SHP77 treated with DMSO at 0.1 percent for 48 hours (cell line): ENCODE data around the gene NAE1.
"Not testable (repeated sequence)": the region's sequence is repeated elsewhere in the genome, so short reads cannot be mapped to it uniquely, and the experiment has no call there.

Source experiments
- DNase-seq: peaks from one replicate; lab custom pipeline; 2025; lab: John Stamatoyannopoulos, UW

Gene NAE1

DNA sequence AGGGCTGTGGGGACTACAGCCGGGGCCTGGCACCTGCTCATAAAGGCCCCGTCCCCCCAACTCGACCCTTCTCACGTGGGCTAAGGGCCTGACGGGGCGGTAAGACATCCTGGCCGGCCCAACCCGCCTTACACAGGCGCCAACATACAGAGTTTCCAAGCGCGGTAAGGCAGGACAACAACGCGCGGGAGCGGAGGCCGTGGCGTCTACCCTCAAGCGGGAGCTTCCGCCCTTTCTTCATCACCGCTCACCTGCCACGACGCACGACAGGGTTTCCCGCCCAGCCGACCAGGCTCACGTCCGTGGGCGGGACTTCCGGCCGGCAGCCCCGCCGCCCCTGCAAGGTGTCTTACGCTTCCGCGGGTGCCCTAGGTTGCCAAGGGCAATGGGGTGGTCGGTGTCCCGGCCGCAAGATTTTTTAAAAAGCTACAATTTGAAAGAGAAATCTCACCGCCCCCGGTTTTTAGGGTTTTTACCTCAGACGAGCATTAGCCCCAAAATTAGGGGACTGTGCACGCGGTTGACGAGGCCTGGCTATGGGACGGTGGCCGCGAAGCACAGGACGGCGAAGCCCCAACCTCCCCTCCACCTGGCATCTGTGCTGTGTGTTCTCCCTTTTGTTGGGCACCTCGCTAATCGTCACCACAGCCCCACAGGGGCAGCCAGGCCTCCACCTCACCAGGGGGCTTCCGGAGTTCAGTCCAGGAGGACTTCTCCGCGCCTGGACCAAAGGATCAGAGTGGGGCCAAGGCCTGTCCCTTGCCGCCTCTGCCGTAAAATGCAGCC is 29.3 kb downstream of the NAE1 start, which contains the start of gene TERB1:
TSS of gene TERB1 (minus strand) at position 265 of the 786 bp plus-strand sequence. CDS start 4,786 bp downstream, outside the sequence.
- no peak for DNase-seq

GRCh38 chr16:66800856-66801255 is 29.9 kb downstream of the NAE1 start:
- DNase-seq = no peak

- no peak for DNase-seq
These were observed 32.6 kb downstream of the NAE1 start for GRCh38 chr16:66798161-66798560.

GRCh38 chr16:66793984-66794383 is 36.8 kb downstream of the NAE1 start:
- DNase-seq = not testable (repeated sequence)

GRCh38 chr16:66790130-66790733 is 40.5 kb downstream of the NAE1 start:
- no peak for DNase-seq

DNA sequence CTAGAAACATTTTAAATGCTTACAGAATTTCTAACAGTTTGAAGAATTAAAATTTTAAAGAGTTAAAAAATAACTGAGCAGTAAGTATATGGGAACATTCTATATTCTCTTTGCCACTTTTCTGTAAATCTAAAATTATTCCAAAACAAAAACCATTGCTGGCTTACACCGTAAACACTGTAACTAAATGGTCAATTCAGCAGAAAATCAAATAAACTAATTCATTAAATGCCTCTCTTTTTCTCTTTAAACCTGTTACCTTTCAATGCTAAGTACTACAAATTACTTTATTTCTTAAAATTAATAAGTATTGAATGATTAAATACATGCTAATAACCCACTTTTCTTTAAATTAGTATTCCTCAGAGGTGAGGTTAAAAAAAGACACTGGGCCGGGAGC is 43.3 kb downstream of the NAE1 start:
- DNase-seq = no peak

GRCh38 chr16:66786551-66786950 is 44.2 kb downstream of the NAE1 start:
- DNase-seq = no peak

- no peak for DNase-seq
These were observed 54.3 kb downstream of the NAE1 start for GRCh38 chr16:66776457-66776856.

DNA sequence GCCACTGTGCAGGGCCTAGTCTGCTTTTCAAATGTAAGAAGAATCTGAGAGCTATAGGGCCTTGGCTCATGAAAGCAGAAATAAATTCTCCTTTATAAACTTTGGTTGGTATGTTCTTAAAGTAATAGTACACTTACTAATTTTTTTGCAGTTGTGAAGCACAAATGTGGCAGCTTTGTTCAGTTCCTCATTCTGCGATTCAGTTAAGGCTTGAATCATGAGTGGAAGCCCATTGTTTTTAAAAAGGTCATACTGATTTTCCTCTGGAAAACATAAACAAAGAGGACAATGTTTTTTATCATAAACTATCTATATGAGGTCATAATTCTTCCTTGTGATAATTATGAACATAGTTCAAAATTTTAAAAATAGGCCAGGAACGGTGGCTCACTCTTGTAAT is 55.8 kb downstream of the NAE1 start:
- no peak for DNase-seq

DNA sequence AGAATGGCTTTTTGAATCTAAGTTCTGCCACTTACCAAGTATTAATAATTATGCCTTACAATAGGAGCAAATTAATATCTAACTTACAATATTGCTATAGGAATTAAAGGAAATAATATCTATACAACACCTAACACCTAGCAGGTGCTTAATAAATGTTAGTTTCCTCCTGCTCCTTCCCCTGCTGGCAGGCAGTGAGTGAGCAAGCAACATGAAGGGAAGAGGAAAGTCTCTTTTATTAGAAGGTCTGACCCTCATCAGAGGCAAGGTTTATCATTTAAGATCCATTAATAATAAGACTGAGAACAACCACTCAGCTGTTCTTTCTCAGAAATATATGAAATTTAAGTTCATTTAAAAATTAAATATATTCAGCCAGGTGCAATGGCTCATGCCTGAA is 72.7 kb downstream of the NAE1 start:
- DNase-seq = no peak

- DNase-seq = no peak
These were observed 76.0 kb downstream of the NAE1 start for GRCh38 chr16:66754819-66755218.

DNA sequence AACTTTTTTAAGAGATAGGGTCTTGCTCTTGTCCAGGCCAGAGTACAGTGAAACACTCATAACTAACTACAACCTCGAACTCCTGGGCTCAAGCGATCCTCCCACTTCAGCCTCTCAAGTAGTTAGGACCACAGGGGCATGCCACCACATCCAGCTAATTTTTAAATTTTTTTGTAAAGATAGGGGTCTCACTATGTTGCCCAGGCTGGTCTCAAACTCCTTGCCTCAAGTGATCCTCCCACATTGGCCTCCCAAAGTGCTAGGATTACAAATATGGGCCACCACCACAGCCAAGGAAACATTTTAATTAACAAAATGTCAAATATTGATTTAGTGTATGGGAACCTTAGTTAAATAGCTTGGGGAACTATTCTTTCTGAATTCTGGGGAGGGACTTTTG is 76.6 kb downstream of the NAE1 start:
- no peak for DNase-seq

DNA sequence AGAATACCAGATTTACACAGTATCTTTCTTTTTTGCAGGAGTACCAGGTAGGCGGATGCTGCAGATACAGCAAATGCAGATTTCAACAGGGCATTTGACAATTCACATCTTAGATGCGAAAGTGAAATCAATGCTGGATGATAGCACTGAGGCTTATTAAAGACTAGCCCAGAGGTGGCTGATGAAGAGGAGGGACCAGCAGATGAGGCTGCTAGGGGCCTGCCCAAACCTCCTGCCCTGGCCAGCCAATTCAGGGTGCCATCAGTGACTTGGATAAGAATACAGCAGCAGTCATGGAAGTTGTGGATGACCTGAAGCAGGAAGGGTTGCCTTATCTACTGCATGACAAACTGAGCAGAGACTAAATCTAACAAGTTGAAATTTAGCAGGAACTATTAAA is 77.8 kb downstream of the NAE1 start:
- DNase-seq = no peak
